DMS153 treated with DMSO at 0.1 percent for 48 hours (cell line): ENCODE data around the gene CENPV.
A peak's percentile ranks its signal among the peaks of the same experiment; 100 is the strongest.

ENCODE experiments used
- DNase-seq: peaks from one replicate; lab custom pipeline; 2025; ENCODE audit not compliant: unreplicated experiment; lab: John Stamatoyannopoulos, UW

CENPV gene

DNA sequence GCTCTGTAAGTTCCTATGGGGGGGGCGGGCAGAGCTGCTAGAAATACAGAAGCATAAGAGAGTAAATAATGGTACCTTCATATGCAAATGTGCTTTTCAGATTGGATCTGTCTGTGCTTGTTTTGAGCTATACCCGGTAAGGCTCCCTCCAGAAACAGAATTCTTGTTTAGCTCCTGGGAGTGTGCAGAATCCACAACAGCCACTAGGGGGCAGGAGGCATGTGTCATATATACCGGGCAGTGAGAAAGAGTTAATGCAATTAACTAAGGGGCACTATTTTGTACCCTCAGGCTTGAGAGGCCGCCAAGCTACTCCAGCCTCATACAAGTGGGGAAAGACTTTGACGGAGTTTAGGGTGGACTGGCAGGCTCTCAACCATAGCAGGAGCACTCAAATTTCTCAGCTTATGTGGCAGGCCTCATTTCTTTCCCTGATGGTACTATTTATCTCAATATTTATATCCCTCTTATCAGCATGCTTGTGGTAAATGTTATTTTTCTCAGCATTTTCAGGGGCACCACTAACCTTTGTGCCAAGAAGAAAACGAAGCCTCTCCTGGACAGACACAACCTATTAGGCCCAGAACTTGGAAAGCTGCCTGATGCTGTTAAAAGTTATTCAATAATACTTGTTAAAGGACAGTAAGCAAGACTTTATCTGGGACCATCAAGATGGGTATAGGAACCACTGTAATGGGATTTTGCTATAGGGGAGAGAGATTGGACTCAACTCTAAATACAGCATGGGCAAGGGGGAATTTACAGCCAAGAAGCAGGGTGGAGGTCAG lies 10.7 kb upstream of the CENPV start:
- DNase-seq: peak; percentile 19

DNA sequence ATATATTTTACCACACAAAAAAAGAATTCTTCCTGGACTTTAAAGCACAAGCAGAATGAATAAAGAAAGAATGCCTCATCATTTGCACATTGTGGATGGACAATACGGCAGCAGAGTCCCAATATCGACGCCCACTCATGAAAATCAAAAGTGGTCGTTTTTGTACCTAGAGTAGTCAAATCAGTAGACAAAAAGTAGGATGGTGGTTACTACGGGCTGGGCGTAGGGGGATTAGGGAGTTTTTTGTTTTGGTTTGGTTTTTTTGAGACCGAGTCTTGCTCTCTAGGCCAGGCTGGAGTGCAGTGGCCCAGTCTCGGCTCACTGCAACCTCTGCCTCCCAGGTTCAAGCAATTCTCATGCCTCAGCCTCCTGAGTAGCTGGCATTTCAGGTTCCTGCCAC lies 8.6 kb upstream of the CENPV start:
- DNase-seq: no peak

DNA sequence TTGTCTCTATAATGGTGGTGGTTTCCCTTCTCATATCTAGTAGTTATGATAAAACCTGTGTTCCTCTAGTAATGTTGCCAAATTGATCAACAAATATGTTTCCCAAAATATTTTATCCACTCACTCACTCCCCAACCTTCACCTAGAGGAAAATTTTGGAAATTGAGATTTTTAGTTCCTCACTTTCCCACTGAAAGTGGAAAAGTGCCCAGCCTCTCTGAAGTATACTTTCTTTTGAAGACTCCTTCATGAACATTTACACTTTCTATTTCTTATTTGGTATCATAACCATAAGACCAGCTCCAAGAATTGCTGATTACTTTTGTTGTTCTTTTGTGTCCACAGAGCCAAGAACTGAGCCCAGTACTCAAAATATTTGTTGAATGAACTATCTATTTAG lies 5.1 kb upstream of the CENPV start:
- no peak for DNase-seq

DNA sequence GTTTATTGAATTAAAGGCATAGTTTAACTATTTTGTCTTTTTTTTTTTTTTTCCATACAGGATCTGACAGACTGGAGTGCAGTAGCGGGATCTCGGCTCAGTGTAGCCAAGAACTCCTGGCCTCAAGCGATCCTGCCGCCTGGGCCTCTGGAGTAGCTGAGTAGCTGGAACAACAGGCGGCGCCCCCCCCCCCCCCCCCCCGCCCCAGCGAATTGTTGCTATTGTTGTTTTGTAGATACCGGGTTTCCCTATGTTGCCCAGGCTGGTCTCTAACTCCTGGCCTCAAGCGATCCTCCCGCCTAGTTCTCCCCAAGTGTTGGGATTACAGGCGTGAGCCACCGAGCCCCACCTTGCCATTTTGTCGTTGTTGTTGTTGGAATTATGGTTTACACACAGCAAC lies 1.3 kb upstream of the CENPV start:
- DNase-seq: no peak

GRCh38 chr17:16352667-16353316 lies 477 bp downstream of the CENPV start:
- no peak for DNase-seq

DNA sequence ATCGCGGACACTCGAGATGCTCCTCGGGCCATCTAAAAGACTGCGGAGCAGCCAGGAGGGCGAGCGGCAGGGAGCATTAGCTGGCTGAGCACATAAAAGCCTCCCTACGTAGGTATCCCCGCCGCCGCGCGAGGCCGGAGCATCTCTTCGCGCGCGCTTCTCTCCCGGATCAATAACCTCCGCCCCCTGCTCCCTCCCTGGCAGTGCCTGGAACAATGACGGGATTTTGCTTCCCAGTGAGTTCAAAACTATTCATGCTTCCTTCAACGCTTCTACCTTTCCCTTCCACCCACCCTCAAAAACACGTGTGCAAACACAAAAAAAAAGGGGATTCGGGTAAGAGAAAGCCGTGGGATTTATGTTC lies 984 bp downstream of the CENPV start:
- DNase-seq: peak; percentile 22

DNA sequence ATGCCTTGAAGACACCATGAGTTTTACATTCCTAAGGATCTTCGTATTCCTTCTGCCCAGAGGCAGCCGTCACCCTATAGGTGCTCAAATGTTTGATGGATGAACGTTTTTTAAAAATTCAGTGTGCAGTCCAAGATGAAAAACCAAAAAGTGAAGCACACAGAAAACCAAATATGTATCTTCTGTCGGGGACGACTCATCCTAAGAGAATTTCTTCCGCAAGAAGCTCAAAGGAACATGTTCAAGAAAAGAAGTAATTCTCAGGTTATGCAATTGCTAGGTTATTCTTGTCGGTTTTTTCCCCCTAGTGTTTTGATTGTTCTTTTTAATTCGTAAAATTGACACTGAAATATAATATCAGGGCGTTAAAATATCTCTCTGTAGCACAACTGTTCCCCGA lies 1.4 kb downstream of the CENPV start:
- DNase-seq: no peak

DNA sequence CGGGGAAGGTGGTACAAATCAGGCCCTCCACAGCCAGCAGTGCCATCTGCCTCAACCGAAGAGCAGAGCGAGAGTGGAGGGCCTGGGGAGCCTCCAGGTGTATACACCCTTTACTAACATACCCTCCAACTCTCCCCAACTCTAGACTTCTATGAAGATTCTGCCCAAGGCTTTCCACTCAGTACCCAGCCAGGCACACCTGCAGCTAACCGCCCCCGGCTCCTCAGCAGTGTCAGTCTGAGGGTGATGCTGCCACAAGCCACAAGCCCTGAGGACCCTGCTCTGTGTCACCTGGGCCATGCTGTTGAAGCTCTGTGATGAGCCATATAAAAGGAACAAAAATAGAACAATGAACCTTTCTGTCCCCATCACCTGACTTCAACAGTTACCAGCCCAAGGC lies 3.8 kb downstream of the CENPV start:
- no peak for DNase-seq

DNA sequence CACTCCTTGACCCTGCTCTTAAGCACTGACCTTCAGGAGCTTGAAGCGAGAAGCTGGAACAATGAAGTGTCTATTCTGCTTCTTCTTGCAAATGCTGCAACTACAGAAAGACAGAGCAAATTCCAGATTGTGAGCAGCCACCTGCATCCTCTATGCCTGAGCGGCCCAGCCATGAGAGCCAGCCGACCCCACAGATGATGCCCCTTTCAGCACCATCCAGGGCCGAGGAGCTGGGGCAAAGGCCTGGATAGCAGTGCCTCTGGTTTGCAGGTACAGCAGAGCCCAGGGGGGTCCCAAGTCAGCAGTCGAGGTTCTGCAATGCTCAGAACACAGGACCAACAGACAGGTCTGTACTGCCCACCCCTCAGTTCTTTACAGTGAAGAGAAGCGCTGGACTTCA lies 4.7 kb downstream of the CENPV start:
- no peak for DNase-seq

- DNase-seq: no peak
Measured at GRCh38 chr17:16346721-16347271, 6.5 kb downstream of the CENPV start.

DNA sequence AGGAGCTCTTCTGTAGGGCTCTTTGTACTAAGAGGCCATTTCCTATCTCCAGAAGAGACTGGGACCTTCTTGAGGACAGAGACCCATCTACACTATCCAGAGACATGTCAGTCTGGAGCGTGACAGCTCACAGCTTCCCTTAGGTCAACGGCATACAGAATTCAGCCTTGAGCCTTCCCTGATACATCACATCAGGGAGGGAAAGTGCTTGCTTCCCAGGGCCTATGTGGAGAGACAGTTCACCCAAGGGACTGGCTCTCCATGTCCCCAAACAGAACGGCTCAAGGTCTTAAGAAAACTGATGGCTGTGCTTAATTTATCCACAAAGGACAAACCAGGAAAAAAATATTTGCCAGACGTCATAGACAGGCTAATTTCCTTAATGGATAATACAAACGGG lies 7.7 kb downstream of the CENPV start:
- DNase-seq: no peak

DNA sequence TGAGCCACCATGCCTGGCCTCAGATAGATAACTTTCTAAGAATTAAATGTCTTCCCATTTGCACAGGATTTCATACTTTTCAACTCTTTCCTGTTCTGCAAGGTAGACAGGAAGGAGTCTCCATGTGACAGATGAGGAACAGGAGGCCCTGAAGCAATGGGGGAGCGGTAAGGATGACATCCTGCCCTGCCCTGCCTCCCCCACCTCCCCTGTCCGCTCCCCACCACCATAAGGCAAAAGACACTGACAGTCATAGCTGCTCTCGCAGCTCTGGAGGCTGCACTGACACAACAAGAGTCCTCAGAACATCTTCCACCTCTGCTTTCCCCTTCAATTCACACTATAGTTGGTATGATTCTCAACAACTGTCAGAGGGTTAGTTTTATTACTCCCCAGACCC lies 9.7 kb downstream of the CENPV start:
- DNase-seq: no peak

GRCh38 chr17:16342979-16343378 lies 10.3 kb downstream of the CENPV start:
- no peak for DNase-seq

DNA sequence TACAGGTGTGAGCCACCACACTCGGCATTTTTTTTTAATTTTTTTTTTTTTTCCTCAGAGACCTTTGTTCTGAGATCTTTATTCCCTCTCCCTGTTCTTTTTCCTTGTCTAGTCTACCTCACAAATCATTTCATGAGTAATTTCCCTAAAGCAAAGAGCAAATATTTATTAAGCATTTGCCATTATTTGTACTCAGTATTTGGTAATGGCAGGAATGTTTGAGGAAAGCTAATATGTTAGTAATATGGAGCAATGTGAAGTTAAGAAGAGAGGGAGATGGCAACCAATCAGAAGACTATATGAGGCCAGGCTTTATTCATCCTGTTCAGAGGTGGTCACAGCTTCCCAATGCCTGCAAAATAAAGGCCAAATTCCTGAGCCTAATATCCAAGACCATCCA lies 13.3 kb downstream of the CENPV start:
- no peak for DNase-seq

DNA sequence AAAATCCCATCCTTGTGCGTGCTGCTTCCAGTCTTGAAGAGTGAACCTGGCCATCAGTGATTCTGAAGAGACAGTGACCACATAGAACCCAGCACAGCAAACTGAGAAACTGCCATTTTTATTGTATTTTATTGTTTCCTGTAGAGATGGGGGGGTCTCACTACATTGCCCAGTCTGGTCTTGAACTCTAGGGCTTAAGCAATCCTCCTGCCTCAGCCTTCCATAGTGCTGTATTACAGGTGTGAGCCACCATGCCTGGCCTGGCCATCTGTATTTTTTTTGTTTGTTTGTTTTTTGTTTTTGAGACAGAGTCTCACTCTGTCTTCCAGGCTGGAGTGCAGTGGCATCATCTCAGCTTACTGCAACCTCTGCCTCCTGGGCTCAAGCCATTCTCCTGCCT lies 13.9 kb downstream of the CENPV start:
- no peak for DNase-seq

DNA sequence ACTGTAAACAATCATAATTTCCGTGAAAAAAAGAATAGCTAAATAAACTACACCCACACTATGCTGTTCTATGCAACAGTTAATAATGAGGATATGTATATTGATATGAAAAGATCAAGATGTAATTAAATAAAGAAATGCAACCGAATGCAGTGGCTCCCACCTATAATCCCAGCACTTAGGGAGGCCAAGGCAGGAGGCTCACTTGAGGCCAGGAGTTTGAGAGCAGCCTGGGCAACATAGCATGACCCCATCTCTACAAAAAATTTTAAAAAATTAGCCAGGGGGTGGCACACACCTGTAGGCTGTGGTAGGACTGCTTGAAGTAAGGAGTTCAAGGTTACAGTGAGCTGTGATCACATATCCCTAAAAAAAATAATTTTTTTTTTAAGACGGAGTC lies 14.9 kb downstream of the CENPV start:
- DNase-seq: no peak

DNA sequence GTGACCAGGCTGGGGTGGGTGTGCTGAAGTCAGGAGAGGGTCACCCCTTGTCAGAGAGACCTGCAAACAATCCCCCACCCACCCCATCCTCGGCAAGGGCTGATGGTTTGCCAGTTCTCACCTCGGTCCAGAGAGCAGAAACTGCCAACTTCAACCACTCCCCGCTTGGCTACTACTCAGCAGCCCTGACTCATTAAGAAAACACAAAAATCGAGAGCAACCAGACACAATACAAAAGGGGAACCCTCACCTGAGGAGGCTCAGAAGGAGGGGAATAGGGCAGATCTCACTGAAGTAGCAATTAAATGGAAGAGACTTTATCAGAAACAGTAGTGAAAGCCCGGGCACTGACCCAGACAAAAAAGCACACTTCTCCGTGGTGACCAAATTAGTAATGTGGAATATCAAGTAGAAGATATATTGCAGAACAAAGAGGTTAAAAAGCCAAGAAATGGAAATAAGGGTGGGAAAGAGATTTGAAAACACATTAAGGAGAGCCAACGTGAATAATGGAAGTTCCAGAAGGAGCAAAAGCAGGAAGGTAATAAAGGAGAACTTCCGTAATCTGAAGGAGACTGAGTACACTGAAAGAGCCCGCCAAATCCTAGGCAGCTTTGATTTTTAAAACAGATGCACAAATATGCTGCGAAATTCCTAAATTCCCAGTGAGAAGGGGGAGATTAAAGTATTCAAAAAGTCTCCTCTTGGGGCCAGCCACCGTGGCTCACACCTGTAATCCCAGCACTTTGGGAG lies 23.6 kb downstream of the CENPV start:
- no peak for DNase-seq

- no peak for DNase-seq
Measured at GRCh38 chr17:16328997-16329396, 24.3 kb downstream of the CENPV start.

- DNase-seq: no peak
Measured at GRCh38 chr17:16327018-16327417, 26.3 kb downstream of the CENPV start.

DNA sequence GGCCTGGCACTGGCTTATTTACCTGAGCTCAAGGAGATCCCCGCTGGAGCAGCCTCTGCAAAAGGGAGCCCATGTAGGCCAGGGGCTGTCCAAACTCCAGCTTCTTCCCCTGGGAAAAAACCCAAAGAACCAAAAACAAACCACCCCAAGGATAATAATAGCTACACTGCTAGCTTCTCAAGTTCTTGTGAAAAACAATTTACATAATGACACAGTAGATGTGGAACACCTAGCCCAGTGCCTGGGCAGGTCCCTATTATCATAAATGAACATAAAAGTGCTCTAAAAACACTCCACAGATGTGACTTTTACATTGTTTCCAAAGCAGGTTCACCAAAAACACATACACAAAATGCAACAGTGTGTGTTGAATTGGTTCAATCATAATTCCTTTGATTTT lies 27.3 kb downstream of the CENPV start:
- no peak for DNase-seq

- DNase-seq: no peak
Measured at GRCh38 chr17:16322636-16323035, 30.6 kb downstream of the CENPV start.

GRCh38 chr17:16319969-16320368 lies 33.3 kb downstream of the CENPV start:
- no peak for DNase-seq
